CD4-positive, alpha-beta T cell treated with Interferon gamma for 1 hour (primary cell): ENCODE measurements around the gene H1-8.
"Not testable (repeated sequence)": the region's sequence is repeated elsewhere in the genome, so short reads cannot be mapped to it uniquely, and the experiment has no call there.

Experiments
- DNase-seq: peaks from one replicate; pipeline ENCODE4 v3.0.0-alpha.2; 2020

The H1-8 gene, protein sequence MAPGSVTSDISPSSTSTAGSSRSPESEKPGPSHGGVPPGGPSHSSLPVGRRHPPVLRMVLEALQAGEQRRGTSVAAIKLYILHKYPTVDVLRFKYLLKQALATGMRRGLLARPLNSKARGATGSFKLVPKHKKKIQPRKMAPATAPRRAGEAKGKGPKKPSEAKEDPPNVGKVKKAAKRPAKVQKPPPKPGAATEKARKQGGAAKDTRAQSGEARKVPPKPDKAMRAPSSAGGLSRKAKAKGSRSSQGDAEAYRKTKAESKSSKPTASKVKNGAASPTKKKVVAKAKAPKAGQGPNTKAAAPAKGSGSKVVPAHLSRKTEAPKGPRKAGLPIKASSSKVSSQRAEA

GRCh38 chr3:129543156-129543790 lies at the start of gene H1-8:
TSS of gene H1-8 (plus strand) at chr3:129543175. CDS start at chr3:129543219, 44 bp downstream.
- DNase-seq: no peak

- DNase-seq: no peak
These were observed 49.8 kb upstream of the H1-8 start for GRCh38 chr3:129493206-129493605.

GRCh38 chr3:129494499-129494898 lies 48.5 kb upstream of the H1-8 start:
- not testable (repeated sequence) for DNase-seq

GRCh38 chr3:129495006-129495639 lies 47.9 kb upstream of the H1-8 start:
- DNase-seq: not testable (repeated sequence)

DNA sequence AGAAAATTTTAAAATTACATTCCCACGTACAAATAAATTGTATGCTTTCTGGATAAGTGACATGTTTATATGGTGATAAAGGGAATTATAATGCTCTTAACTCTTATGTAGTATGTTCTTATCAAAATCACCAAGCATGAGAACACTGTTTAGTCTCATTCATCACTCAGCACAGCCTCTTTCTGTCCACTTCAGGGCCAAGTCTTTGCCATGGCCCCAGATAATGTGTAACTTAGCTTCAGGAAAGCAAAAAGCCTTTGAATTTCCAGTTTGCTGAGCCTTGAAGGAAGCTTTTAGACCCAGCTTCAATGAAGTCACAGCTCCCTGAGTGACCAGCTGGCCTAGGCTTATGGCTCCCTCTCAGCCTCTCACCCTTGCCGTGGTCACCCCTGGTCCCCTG lies 45.1 kb upstream of the H1-8 start:
- DNase-seq: not testable (repeated sequence)

- DNase-seq: not testable (repeated sequence)
These were observed 44.1 kb upstream of the H1-8 start for GRCh38 chr3:129498603-129499488.

- not testable (repeated sequence) for DNase-seq
These were observed 43.2 kb upstream of the H1-8 start for GRCh38 chr3:129499604-129500333.

- DNase-seq: no peak
These were observed 42.7 kb upstream of the H1-8 start for GRCh38 chr3:129500334-129500658.

DNA sequence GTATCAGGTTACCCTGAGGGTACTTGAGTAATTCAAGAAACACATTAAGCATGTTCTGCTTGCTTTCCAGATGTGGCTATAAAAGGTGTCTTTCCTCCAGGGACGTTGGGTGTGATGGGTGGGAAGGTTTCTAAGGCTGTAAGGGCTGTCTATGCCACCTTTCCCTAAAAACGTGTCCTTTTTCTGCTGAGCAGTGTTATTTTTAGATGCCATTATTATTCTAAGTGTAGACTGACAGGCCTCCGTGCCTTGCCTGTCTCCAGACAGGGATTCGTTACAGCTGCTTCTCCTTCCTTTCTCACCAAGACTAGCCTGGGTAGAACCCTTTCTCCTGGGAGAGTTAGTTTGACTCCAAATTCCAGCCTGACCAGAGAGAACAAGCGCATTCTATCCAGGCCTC lies 41.3 kb upstream of the H1-8 start:
- no peak for DNase-seq

DNA sequence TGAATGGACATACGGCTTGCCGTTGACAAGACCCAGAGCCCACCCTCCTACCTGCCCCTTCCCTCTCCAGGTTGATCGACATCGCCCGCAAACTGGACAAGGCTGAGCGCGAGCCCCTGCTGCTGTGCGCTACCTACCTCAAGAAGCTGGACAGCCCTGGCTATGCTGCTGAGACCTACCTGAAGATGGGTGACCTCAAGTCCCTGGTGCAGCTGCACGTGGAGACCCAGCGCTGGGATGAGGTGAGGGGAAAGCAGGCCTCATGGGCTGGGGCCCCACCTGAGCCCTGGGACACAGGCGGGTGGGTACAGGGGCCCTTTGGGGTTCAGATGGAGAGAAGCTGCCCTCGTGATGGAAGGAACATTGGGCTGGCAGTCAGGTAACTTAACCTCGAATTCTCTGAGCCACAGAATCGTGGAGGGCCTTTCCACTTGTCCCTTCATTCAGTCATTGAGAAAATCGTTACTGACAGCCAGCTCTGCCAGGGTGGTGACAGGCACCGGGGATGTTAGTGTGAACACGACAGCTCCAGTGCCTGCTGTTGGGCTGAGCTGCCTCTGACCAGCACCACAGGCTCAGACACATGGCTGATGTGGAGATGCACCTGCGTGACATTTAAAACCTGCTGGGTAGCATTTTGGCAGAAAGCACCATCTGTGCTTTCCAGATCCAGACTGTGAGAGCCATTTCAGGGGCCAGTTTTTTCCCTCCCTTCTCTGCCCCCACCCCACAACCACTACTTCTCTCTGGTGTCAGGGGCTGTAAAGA lies 40.1 kb upstream of the H1-8 start:
- DNase-seq: no peak

GRCh38 chr3:129503471-129504291 lies 39.3 kb upstream of the H1-8 start:
- no peak for DNase-seq

GRCh38 chr3:129504471-129505100 lies 38.4 kb upstream of the H1-8 start:
- no peak for DNase-seq

DNA sequence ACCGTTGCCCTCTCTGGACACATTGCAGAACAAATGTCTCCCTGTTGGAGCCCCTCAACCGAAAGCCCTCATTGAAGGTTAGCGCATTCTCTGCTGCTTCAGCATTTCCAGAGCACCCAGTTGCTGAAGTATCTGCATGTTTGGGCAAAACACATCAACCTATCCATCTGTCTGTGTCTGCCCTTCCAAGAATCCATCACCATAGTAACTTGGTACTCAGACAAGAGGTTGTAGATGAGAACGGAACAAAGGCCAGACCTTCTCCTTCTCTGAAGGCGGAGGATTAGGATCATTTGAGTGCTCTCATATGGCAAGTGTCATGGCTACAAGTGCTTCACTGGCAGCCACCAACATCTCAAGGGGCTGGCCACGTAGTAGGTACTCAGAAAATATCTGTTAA lies 37.6 kb upstream of the H1-8 start:
- DNase-seq: no peak

DNA sequence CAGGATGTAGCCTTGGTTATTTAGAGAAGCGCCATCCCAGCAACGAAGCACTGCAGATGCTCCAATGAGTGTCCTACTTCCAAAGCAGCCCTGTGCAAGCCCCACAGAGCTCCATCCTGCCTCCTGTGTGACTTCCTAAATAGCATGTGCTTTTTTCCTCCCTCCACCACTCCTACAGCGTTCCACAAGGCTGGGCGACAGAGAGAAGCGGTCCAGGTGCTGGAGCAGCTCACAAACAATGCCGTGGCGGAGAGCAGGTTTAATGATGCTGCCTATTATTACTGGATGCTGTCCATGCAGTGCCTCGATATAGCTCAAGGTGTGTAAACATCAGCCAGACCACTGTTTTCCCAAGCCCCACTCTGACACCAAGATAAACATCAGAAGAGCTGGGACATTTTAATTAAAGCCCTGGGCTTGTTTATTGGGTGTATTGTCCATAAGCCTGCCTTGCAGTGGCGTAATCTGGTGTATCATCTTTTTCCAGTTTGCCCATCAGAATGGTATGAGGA lies 36.7 kb upstream of the H1-8 start:
- no peak for DNase-seq

- DNase-seq: no peak
These were observed 35.7 kb upstream of the H1-8 start for GRCh38 chr3:129507181-129507831.

DNA sequence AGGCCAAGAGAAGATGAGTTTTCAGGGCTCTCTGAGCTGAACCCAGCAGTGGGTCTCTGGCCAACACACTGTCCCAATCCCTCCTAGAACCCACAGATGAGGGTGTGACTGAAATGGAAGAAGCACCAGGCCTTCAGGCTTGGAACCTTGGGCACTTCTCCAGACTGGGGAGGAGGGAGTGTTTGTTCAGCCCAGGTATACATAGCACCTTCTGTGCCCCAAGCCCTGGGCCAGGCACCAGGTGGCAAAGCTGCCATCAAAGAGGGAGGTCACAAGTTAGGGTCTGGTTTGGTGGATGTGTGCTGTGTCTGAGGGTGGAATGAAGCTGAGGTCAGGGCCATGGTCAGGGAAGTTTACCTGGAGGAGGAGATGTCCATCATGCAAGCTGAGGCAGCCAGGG lies 30.4 kb upstream of the H1-8 start:
- no peak for DNase-seq

DNA sequence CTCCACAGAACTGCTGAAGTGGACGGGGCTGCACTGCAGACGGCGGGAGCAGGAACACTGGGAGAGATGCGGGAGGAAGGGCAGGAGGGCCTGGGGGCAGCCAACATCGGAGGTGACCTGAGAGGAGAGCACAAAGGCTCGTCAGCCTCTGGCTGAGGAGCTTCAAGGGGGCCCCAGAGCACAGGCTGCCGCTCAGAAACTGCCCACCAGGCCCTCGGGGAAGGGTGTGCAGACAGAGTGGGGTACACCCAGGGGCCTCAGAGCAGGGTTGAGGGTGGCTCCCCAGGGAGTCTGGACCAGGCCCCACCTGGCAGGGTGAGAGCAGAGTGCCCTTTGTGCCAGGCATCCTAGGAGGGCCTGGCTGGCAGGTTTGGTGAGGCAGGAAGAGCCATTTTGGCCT lies 29.3 kb upstream of the H1-8 start:
- no peak for DNase-seq

- DNase-seq: no peak
These were observed 28.9 kb upstream of the H1-8 start for GRCh38 chr3:129514110-129514509.

- DNase-seq: no peak
These were observed 28.4 kb upstream of the H1-8 start for GRCh38 chr3:129514563-129514962.
